GM06990 (cell line): ENCODE data around the gene PDE11A.

Experiments
- DNase-seq: peaks from one replicate; pipeline ENCODE4 v3.0.0-alpha.2; 2011; ENCODE audit not compliant: insufficient read length; ENCODE audit errors: extremely low read depth
- H3K27me3 ChIP-seq: replicated peaks from 2 replicates; pipeline ENCODE4 v1.6.0; 2011; ENCODE audit warnings: low read length; ENCODE audit not compliant: control insufficient read depth, insufficient read depth
- H3K36me3 ChIP-seq: 2 replicates; pipeline ENCODE4 v1.5.1; 2011; ENCODE audit warnings: low read length; ENCODE audit not compliant: control insufficient read depth, insufficient read depth
- H3K4me3 ChIP-seq: replicated peaks from 2 replicates; pipeline ENCODE4 v1.5.1; 2011; ENCODE audit warnings: low read depth, mild to moderate bottlenecking, control low read depth, low read length
- CTCF ChIP-seq: IDR thresholded peaks from 2 replicates; pipeline ENCODE4 v1.5.1; 2011; ENCODE audit warnings: low read length, control low read depth, mild to moderate bottlenecking, inconsistent platforms; ENCODE audit not compliant: insufficient read depth, poor library complexity, severe bottlenecking

PDE11A gene

GRCh38 chr2:177756336-177756735 is 316.2 kb downstream of the PDE11A start:
- no peak for DNase-seq
- Histone ChIP-seq H3K4me3 (no peak overlapping the region), H3K36me3 (no peaks in the 10 kb centered on the region), H3K27me3 (no peaks in the 10 kb centered on the region)
- TF ChIP-seq CTCF: no peak

DNA sequence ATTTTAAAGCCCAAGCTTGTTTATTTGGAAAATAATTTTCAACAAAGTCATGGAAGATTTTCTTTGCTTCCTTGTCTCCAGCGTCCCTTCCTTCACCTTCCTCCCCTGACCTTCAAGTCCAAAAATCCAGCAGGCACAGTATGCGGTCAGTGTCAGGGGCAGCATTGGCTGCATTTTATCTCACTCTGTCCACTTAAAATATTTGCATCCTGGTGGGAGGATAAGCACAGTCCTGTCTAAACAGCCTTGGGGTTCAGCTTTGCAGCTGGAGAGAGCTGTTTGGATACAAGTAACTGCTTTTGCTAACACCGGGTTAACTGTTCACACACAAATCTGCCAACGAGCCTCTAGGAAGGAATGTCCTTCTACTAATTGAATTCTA is 318.1 kb downstream of the PDE11A start:
- no peak for TF ChIP-seq CTCF
- Histone ChIP-seq H3K36me3 (no peaks in the 10 kb centered on the region), H3K27me3 (no peaks in the 10 kb centered on the region), H3K4me3 (no peak overlapping the region)
- DNase-seq: no peak

DNA sequence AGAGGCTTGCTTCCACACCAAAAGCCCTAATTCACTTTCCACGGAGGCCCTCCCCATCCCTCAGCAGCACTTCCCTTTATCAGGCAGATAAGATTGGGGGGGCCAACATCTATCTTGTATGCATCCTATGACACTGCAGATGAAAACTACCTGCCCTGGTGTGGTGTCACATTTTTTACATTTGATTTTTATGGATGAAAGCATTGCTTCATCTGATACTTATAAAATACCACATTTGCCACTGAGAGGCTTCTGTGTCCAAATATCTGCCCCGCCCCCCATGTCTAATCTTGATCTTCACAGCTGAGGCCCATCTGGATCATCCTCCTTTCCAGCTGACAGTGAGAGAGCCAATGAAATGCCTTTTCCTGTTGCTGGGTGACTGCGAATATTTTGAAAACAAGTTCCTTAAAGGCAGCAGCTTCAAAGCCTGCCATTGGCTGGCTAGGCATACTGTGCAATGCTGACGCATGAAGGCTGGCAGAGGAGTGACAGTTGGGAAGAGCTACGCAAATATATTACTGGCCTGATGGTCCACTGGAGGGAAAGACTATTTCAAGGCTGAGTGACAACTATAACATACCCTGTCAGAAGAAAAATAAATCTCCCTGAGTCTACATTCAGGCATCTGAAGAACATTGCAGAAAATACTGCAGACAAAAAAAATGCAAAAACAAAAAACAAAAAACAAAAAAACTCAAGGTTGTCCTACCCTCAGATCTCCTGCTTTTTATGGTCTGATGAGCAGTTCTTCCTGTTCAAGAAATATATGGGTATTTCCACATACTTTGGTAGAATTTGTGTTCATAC is 318.7 kb downstream of the PDE11A start:
- no peak for TF ChIP-seq CTCF
- H3K4me3 ChIP-seq: no peak overlapping the region
- H3K27me3 ChIP-seq: no peaks in the 10 kb centered on the region
- no peak for DNase-seq
- H3K36me3 ChIP-seq: no peaks in the 10 kb centered on the region

GRCh38 chr2:177748360-177748759 is 324.2 kb downstream of the PDE11A start:
- H3K27me3 ChIP-seq: no peaks in the 10 kb centered on the region
- H3K4me3 ChIP-seq: no peak overlapping the region
- TF ChIP-seq CTCF: no peak
- no peak for DNase-seq
- H3K36me3 ChIP-seq: no peaks in the 10 kb centered on the region

DNA sequence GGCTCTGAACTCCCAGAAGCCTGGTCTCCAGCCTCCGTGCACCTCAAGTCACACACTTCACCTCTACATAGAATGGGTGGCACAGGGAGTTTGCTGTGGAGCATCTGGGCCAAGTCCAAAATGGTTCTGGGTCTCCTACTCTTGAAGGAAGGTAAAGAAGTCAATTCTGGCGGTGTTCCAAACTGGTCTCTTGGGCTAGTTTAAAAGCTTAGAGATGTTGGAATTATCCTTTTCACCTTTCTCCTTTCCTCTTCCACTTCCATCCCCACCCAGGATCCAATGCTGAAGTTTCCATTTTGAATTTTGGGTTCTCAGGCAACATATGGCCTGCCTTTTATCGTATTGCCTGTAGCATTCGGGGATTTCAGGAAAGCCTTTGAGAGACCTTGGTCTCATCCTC is 325.2 kb downstream of the PDE11A start:
- H3K4me3 ChIP-seq: no peak overlapping the region
- no peak for DNase-seq
- no peaks in the 10 kb centered on the region for H3K36me3 ChIP-seq
- H3K27me3 ChIP-seq: no peaks in the 10 kb centered on the region
- no peak for TF ChIP-seq CTCF

- H3K4me3 ChIP-seq: no peak overlapping the region
- TF ChIP-seq CTCF: no peak
- H3K27me3 ChIP-seq: no peaks in the 10 kb centered on the region
These were observed 326.2 kb downstream of the PDE11A start for GRCh38 chr2:177746358-177746757.

More at GRCh38 chr2:177746358-177746757, 326.2 kb downstream of the PDE11A start:
- no peak for DNase-seq
- no peaks in the 10 kb centered on the region for H3K36me3 ChIP-seq
